Lower lobe of right lung (tissue), 2 donors: Measurements from ENCODE around the gene RNF157. TPM values are rescaled to one million over a fixed set of nuclear protein-coding genes. Genes with fewer than 3 reads are reported as not detected.

Experiments
- ATAC-seq, 2 donors: fragments of 200-7000 bp; cut with Tn5 transposase; one replicate each; pipeline ENCODE4 v1.9.1; 2020 to 2022; ENCODE audit warnings: mild to moderate bottlenecking in 2 of 2, moderate library complexity in 2 of 2
- DNase-seq: peaks from one replicate; pipeline ENCODE4 v3.0.0-alpha.2; 2020
- H3K27ac ChIP-seq: fragments of 200-600 bp; one replicate; pipeline ENCODE4 v1.8.0; 2022
- H3K27me3 ChIP-seq: fragments of 200-600 bp; one replicate; pipeline ENCODE4 v1.8.0; 2022; ENCODE audit warnings: low read depth
- H3K36me3 ChIP-seq: fragments of 200-600 bp; one replicate; pipeline ENCODE4 v1.8.0; 2022; ENCODE audit warnings: mild to moderate bottlenecking
- H3K4me1 ChIP-seq: fragments of 200-600 bp; one replicate; pipeline ENCODE4 v1.8.0; 2022
- H3K4me3 ChIP-seq: fragments of 200-600 bp; one replicate; pipeline ENCODE4 v1.8.0; 2022; ENCODE audit warnings: mild to moderate bottlenecking
- H3K9me3 ChIP-seq: fragments of 200-600 bp; one replicate; pipeline ENCODE4 v1.8.0; 2022
- CTCF ChIP-seq: fragments of 200-600 bp; IDR thresholded peaks from one replicate; pipeline ENCODE4 v1.8.0; 2022; ENCODE audit warnings: antibody characterized with exemption, mild to moderate bottlenecking
- intact Hi-C: fragments of 100-400 bp; cut with DNase I; formaldehyde crosslinking; loops from one replicate; pipeline ENCODE4 v1.11.0; 2022
- total RNA-seq: library from RNA; stranded (reverse); fragmentation: NEBNext Ultra II Directional; extraction: Animal tissue kit (Norgen Biotek cat#: 25700); gene quantifications from one replicate; pipeline ENCODE4 v1.2.1, GENCODE V29; 2021
- donor health status: DM: no; HTN: yes; CAD: no; lungs with severe emphysema.

Gene RNF157
- total RNA-seq, 1 donor from 2014 or later, result 2.4 TPM

GRCh38 chr17:76135810-76136188 is 104.5 kb downstream of the RNF157 start:
- no peaks in the 10 kb centered on the region for H3K9me3 ChIP-seq
- no peak overlapping the region for H3K27ac ChIP-seq
- no peak overlapping the region for H3K4me3 ChIP-seq
- ATAC-seq (no peak), DNase-seq (no peak)
- no peaks in the 10 kb centered on the region for H3K36me3 ChIP-seq
- no peak for TF ChIP-seq CTCF
- H3K27me3 ChIP-seq, result peaks cover 58% of the 10 kb centered on the region
- H3K4me1 ChIP-seq, result peaks cover 18% of the 10 kb centered on the region
- intact Hi-C loops, result no loop called here

GRCh38 chr17:76134911-76135809 is 105.1 kb downstream of the RNF157 start:
- TF ChIP-seq CTCF, result no peak
- intact Hi-C loops, result no loop called here
- peaks cover 11% of the 10 kb centered on the region for H3K4me1 ChIP-seq
- H3K9me3 ChIP-seq, result no peaks in the 10 kb centered on the region
- no peaks in the 10 kb centered on the region for H3K36me3 ChIP-seq
- ATAC-seq, result no peak
- peaks cover 53% of the 10 kb centered on the region for H3K27me3 ChIP-seq
- DNase-seq, result no peak
- no peak overlapping the region for H3K4me3 ChIP-seq
- no peak overlapping the region for H3K27ac ChIP-seq

GRCh38 chr17:76132574-76133338 is 107.5 kb downstream of the RNF157 start:
- peak; percentile 82 for DNase-seq

GRCh38 chr17:76131692-76132573 is 108.4 kb downstream of the RNF157 start:
- peaks cover 26% of the 10 kb centered on the region for H3K27me3 ChIP-seq
- intact Hi-C loops, result no loop called here
- peak; percentile 4 to 15 for ATAC-seq
- no peaks in the 10 kb centered on the region for H3K4me1 ChIP-seq
- H3K4me3 ChIP-seq, result peak overlapping the region; percentile 14
- H3K9me3 ChIP-seq, result no peaks in the 10 kb centered on the region
- no peak for TF ChIP-seq CTCF
- DNase-seq, result no peak
- H3K27ac ChIP-seq, result no peak overlapping the region
- no peaks in the 10 kb centered on the region for H3K36me3 ChIP-seq

More at GRCh38 chr17:76132574-76133338, 107.5 kb downstream of the RNF157 start:
- peak; percentile 88 to 90 for ATAC-seq
- no peaks in the 10 kb centered on the region for H3K36me3 ChIP-seq
- no peaks in the 10 kb centered on the region for H3K9me3 ChIP-seq
- H3K27ac ChIP-seq, result no peak overlapping the region
- peaks cover 34% of the 10 kb centered on the region for H3K27me3 ChIP-seq
- intact Hi-C loops, result no loop called here
- no peaks in the 10 kb centered on the region for H3K4me1 ChIP-seq
- H3K4me3 ChIP-seq, result peak overlapping the region; percentile 14
- no peak for TF ChIP-seq CTCF
